Suprapubic skin (tissue), 3 donors: ENCODE data around the gene LEP.

Experiments used
- POLR2AphosphoS5 ChIP-seq, 3 donors: sonication (generic); formaldehyde crosslinking; IDR thresholded peaks; one replicate each; pipeline ENCODE4 v1.6.1; 2017; ENCODE audit warnings: antibody characterized with exemption in 3 of 3
- TF ChIP-seq, protein P1 (sequence below), 2 donors: fragments of 200-600 bp in 1 of 2; fragments of 450-650 bp in 1 of 2; sonication (generic) in 1 of 2; IDR thresholded peaks; one replicate each; pipeline ENCODE4 v1.5.1; 2016 to 2019; ENCODE audit warnings: antibody characterized with exemption in 2 of 2, mild to moderate bottlenecking in 1 of 2, moderate library complexity in 1 of 2

DNA sequence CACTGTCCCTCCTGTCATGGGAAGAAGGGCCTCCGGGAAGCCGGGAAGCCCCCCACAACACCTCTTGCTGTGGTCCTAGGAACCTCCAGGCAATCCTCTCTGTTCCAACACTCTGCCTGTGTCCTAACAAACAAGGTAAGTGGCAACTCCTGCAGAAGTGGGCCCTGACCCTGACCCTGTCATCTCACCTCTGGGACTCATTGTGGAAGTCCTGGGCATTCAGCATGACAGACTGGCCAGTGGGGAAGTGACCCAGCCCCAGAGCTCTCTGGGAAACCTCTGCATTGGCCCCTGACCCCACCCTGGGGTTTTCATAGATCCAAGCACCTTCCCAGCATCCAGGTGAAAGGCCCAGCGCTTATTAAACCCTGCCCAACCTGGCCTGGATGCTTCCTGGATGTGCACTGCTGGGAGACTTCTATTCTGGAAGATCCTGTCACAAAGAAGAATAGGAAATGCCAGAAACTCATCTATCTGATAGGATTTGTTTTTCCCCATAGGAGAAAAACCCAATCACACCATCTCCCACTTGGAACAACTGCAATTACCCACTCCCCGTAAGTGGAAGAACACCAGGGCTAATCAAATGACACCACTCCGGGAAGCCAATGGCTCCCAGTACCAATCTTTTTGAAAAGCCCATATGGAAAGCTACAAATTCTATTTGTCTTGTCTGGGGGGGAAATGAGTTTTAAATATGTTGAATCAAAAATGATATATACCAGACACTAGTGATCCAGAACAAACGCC lies 24.3 kb downstream of the LEP start:
- TF ChIP-seq, protein P1, sequence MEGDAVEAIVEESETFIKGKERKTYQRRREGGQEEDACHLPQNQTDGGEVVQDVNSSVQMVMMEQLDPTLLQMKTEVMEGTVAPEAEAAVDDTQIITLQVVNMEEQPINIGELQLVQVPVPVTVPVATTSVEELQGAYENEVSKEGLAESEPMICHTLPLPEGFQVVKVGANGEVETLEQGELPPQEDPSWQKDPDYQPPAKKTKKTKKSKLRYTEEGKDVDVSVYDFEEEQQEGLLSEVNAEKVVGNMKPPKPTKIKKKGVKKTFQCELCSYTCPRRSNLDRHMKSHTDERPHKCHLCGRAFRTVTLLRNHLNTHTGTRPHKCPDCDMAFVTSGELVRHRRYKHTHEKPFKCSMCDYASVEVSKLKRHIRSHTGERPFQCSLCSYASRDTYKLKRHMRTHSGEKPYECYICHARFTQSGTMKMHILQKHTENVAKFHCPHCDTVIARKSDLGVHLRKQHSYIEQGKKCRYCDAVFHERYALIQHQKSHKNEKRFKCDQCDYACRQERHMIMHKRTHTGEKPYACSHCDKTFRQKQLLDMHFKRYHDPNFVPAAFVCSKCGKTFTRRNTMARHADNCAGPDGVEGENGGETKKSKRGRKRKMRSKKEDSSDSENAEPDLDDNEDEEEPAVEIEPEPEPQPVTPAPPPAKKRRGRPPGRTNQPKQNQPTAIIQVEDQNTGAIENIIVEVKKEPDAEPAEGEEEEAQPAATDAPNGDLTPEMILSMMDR (IDR thresholded peaks at IDR 0.05): no peak
- TF ChIP-seq POLR2AphosphoS5 (IDR thresholded peaks at IDR 0.05): no peak
